ENCODE results near the gene GNAL. TPM values are rescaled to one million over a fixed set of nuclear protein-coding genes. Genes with fewer than 3 reads are reported as not detected.

The GNAL gene
- total and polyA plus RNA-seq, 8 donors = under 0.01 to 6.7 (median 1.8) TPM

DNA sequence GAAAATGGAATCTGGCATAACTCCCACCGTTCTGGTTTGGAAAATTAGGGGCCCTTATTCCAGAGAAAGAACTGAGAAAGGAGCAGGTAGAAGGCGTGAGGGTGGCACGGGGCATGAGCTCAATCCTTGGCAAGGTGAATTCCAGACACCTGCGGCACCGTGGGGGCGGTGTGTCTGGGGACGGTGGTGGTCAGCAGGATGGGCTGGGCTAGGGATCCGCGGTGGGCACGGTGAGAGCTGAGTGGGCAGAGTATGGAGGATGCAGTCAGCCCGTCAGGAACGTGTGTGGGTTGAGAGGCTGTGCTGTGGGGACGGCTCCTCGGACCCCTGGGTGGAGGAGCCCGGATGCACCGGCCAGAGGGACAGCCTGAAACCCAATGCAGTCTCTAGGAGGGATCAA is 61.1 kb downstream of the GNAL start:
- Histone ChIP-seq H3K27me3 (peaks cover 0 to 61% (median 28%) of the 10 kb centered on the region in 3 donors), H3K4me3 (no peak overlapping the region), H3K36me3 (no peaks in the 10 kb centered on the region), H3K27ac (no peak overlapping the region), H3K9me3 (no peaks in the 10 kb centered on the region), H3K4me1 (peaks cover 12 to 21% (median 16%) of the 10 kb centered on the region in 4 donors)
- no peak for TF ChIP-seq POLR2AphosphoS5 (IDR thresholded peaks at IDR 0.05)
- intact Hi-C loops (cut with DNase I; ENCODE audit: low total_unique reads) = no loop called here
- 83 to 91% (median 86%) methylated on average over 16 of the region's 16 CpGs for WGBS, 5 donors
- no peak for DNase-seq

DNA sequence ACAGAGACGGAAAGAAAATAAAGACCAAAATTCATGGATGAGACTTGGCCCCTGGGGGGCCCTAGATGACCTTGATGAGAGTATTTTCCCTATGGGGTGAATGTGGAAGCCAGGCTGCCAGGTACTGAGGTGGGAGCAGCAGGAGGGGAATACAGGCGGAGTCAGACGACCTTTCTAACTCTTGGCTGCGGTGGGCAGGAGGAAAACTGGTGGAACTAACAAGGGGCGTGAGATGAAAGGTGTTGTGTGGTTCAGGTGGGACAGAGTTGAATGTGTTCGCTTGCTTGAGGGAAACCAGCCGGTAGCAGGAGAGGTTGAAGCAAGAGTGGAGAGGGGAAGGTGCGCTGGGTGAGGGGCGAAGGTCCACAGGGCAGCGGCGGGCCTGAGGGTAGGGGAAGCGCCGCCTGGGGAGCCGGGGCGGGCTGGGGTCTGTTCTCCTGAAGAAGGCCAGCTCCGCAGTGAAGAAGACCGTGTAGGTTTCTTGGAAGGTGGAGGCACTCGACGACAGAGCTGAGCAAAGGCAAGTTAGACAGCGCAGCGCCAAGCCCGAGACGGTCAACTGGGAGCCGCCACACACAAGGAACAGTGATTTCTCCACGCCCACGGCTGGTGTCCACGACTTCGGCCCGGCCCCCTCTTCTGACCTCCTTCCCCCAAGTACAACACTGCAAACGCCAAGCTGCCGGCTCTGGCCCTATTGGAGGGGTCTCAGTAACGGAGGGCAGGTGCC is 61.7 kb downstream of the GNAL start:
- TF ChIP-seq POLR2AphosphoS5 (IDR thresholded peaks at IDR 0.05) (no peak), POLR2A (IDR thresholded peaks at IDR 0.05) (no peak), EP300 (IDR thresholded peaks at IDR 0.05) (no peak)
- TF ChIP-seq, protein P1, sequence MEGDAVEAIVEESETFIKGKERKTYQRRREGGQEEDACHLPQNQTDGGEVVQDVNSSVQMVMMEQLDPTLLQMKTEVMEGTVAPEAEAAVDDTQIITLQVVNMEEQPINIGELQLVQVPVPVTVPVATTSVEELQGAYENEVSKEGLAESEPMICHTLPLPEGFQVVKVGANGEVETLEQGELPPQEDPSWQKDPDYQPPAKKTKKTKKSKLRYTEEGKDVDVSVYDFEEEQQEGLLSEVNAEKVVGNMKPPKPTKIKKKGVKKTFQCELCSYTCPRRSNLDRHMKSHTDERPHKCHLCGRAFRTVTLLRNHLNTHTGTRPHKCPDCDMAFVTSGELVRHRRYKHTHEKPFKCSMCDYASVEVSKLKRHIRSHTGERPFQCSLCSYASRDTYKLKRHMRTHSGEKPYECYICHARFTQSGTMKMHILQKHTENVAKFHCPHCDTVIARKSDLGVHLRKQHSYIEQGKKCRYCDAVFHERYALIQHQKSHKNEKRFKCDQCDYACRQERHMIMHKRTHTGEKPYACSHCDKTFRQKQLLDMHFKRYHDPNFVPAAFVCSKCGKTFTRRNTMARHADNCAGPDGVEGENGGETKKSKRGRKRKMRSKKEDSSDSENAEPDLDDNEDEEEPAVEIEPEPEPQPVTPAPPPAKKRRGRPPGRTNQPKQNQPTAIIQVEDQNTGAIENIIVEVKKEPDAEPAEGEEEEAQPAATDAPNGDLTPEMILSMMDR (IDR thresholded peaks at IDR 0.05) = no peak
- Histone ChIP-seq H3K27ac (no peak overlapping the region), H3K4me1 (peaks cover 12 to 21% (median 16%) of the 10 kb centered on the region in 4 donors), H3K9me3 (no peaks in the 10 kb centered on the region), H3K4me3 (peak overlapping the region in 2 of 4 donors; percentile 42 to 48), H3K27me3 (peaks cover 0 to 61% (median 28%) of the 10 kb centered on the region in 3 donors), H3K36me3 (no peaks in the 10 kb centered on the region)
- 79 to 85% (median 82%) methylated on average over 32 of the region's 32 CpGs for WGBS, 5 donors
- intact Hi-C loops (cut with DNase I; ENCODE audit: low total_unique reads) = no loop called here
- no peak for DNase-seq

DNA sequence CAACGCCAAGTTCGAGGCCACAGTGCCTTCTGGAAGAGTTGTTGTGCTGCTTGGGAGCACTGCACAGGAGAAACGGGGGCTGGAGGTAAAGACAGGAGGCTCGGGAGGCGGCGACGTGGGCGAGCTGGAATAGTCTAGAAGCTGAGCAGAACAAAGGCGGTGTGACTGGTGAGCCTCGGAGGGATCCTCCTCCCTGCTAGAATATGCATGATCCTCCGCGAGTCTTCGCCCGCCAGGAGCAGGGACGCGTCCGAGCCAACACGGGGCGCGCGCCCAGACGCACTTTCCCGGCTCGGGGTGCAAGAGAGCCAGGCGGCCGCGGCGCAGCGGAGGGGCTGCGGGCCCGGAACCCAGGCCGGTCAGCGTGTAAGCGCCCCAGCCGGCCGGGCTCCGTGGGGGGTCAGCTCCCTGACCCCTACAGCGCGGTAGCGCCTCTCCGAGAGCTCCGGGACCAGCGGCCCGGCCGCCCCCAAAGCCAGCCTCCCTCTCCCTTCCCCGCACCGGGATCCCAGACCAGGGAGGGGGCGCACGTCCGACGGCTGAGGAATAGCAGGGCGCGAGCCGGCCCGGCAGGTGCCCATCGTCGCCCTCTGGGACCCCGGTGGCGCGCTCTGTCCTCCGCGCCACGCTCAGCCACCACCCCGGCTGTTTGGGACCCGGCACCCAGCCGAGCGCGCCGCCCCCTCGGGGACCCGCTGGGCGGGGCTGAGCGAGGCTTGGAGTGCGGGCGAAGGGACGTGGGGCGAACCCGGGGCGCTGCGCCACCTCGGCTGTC is 62.5 kb downstream of the GNAL start:
- Histone ChIP-seq H3K36me3 (no peaks in the 10 kb centered on the region), H3K9me3 (no peaks in the 10 kb centered on the region), H3K27me3 (peaks cover 0 to 61% (median 28%) of the 10 kb centered on the region in 3 donors), H3K4me1 (peaks cover 12 to 21% (median 16%) of the 10 kb centered on the region in 4 donors), H3K4me3 (peak overlapping the region; percentile 14 to 48 (median 38)), H3K27ac (no peak overlapping the region)
- TF ChIP-seq, protein P1 (IDR thresholded peaks at IDR 0.05) = no peak
- TF ChIP-seq EP300 (IDR thresholded peaks at IDR 0.05) (no peak), POLR2AphosphoS5 (IDR thresholded peaks at IDR 0.05) (no peak), POLR2A (IDR thresholded peaks at IDR 0.05) (no peak)
- WGBS, 5 donors = 5 to 11% (median 7%) methylated on average over 14 to 81 of the region's 81 CpGs
- DNase-seq = peak in 1 of 2 donors; percentile 32
- intact Hi-C loops (cut with DNase I; ENCODE audit: low total_unique reads) = no loop called here

DNA sequence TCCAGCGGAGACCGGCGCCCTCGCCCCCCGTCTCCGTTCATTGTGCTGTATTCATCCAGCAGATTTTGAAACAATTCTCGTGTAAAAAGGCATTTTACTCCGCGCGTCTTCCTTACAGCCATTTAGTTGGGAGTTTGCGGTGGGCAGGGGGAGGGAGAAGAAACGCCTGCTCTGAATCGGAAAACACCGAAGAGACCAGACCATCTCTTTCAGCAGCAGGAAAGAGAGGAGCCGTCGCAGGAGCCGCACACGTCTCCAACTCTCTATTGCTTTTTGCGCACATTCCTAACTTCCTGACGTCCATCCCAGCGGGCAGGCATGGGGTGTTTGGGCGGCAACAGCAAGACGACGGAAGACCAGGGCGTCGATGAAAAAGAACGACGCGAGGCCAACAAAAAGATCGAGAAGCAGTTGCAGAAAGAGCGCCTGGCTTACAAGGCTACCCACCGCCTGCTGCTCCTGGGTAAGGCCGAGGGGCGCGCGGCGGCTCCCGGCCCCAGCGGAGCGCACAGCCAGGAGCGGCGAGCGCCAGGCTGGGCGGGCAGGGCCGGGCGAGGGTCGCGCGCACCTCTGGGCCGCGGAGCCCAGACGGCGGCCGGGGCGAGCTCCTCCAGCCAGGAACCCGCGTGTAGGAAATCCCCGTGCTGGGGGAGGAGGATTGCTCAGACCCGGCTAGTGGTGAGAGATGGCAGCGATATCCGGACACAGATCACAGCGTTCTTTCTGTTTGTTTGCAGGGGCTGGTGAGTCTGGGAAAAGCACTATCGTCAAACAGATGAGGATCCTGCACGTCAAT is 63.2 kb downstream of the GNAL start:
- intact Hi-C loops (cut with DNase I; ENCODE audit: low total_unique reads) = no loop called here
- Histone ChIP-seq H3K36me3 (no peaks in the 10 kb centered on the region), H3K27me3 (peaks cover 0 to 61% (median 28%) of the 10 kb centered on the region in 3 donors)

More for the DNA sequence above, 63.2 kb downstream of the GNAL start:
- peaks cover 12 to 21% (median 16%) of the 10 kb centered on the region in 4 donors for H3K4me1 ChIP-seq
- H3K27ac ChIP-seq = peak overlapping the region in 1 of 5 donors; percentile 25
- H3K9me3 ChIP-seq = no peaks in the 10 kb centered on the region
- WGBS, 5 donors = 1 to 4% (median 3%) methylated on average over 57 to 64 of the region's 64 CpGs
- TF ChIP-seq EP300 (IDR thresholded peaks at IDR 0.05) (no peak), POLR2A (IDR thresholded peaks at IDR 0.05) (no peak), POLR2AphosphoS5 (IDR thresholded peaks at IDR 0.05) (no peak)
- TF ChIP-seq, protein P1 (IDR thresholded peaks at IDR 0.05) = no peak
- peak in 1 of 2 donors; percentile 45 for DNase-seq
- peak overlapping the region; percentile 14 to 48 (median 38) for H3K4me3 ChIP-seq
